CD14-positive monocyte (primary cell): ENCODE measurements around the gene PRSS3. TPM values are rescaled to one million over a fixed set of nuclear protein-coding genes. Genes with fewer than 3 reads are reported as not detected.

Source experiments
- polyA plus RNA-seq, 3 donors: library from polyadenylated mRNA; depleted of rRNA in 1 of 3; unstranded in 2 of 3; stranded (reverse) in 1 of 3; fragments of 300-500 nt in 2 of 3; fragments of >200 nt in 1 of 3; fragmentation: Illumina TruSeq in 2 of 3; gene quantifications; 1 replicate in 2 of 3; 2 replicates in 1 of 3; pipeline ENCODE4 v1.2.3, GENCODE V29; 2012 to 2021
- small RNA-seq: library from RNA; depleted of rRNA; stranded (forward); fragments of <200 nt; gene quantifications from one replicate; pipeline ENCODE3, GENCODE V24; 2012; ENCODE audit warnings: low read depth; ENCODE audit not compliant: insufficient read length

The PRSS3 gene
- polyA plus RNA-seq, 3 donors: not detected

Small RNA genes lying within 50 kb of the gene (small RNA-seq; reads per million reads assigned to genes)
- gene RF00019: not detected

Other genes with a start within 250 kb of the PRSS3 start
- 10 to 100 TPM; 30.5 to 50.1 (median 37.2) TPM for gene UBE2R2, start 21.6 kb downstream of the PRSS3 start, polyA plus RNA-seq